ENCODE results near the gene CCDC136.

The CCDC136 gene

DNA sequence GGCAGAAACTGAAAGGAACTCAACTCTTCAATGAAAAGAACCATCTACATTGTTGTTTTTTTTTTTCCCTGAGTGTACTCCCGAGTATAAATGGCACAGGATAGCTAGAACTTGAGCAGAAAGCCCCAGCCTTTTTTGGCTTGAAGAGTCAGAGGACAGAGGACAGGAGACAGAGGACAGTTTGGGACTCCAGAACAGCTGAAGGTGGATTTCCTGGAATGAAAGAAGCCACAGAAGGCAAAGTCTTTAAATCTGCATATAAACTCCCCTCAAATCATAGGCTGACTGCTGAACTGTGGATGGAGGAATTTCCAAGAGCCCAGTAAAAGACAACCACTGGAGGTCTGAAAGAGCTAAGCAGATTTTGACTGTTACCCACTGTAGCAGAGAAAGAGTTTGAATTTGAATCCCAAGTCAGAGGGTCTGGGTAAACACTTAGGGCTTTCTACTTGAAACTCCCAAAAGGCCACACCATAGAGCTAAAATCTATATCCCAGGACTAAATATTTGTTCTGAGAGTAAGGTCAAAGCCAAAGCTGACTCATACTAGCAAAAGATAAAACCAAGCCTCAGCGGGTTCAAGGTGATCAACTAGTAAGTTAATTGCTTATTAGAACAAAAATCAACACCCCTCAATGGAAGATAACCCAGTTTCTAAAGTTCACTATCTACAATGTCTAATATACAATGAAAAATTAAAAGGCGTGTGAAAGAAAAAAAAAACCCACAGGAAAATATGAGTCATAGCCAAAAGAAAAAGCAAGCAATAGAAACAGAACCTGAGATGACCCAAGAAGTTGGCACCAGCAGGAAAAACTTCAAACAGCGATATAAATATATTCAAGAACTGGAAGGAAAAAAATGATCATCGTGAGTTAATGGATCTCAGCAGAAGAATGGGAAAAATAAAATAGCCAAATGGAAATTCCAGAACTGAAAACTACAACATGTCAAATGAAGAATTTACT, 14.3 kb upstream of the CCDC136 start:
- no peak for FAIRE-seq

DNA sequence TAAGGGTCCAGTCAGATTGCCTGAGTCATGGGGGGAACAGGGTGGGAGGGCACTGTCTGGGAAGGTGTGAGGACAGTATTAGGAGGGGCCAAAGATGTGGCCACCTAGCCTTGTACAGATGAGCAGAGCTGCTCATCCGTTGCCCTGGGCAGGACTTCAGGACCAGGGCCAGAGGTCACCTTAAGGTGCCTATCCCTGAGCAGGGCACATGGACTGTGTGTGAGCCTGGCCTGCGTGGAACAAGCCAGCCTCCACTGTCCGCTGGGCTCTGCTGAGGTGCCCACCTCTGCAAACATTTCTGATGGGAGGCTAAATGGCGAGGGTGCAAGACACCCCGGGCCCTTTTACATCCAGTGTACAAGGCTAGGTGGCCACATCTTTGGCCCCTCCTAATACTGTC, 12.8 kb upstream of the CCDC136 start:
- FAIRE-seq, result no peak

DNA sequence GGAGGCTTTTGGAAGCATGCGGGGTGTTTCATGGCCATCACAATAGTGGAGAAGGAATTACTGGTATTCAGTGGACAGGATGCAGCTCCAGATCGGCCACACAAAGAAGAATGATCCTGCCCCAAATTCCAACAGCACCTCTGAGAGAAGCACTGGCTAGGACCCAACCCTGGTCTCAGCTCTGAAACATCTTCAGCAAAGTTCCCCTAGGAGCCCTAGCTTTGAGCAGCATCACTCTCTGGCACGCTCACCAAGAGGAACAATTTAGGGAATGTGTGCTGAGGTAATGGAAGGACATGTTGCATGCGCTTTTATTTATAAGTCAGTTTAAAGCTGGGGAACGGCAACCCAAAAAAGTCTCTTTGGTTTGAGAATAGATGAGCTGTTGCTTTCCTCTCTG, 10.6 kb upstream of the CCDC136 start:
- no peak for FAIRE-seq

DNA sequence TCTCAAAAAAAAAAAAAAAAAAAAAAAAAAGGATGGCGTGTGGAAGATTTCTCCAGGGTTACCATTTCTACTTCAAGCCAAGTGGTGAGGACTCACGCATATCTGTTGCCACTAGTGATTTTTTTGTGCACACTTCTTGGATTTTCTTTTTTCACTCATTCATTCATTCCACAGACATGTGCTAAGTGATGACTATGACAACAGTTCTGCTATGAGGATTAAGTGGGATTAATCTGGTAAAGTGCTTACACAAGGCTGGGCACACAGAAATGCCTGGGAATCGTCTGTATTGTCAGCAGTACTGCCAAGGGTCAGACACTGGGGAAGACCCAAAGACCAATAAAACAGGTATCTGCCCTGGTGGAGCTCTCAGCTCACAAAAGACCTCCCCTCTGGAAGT, 9.9 kb upstream of the CCDC136 start:
- FAIRE-seq, result no peak

DNA sequence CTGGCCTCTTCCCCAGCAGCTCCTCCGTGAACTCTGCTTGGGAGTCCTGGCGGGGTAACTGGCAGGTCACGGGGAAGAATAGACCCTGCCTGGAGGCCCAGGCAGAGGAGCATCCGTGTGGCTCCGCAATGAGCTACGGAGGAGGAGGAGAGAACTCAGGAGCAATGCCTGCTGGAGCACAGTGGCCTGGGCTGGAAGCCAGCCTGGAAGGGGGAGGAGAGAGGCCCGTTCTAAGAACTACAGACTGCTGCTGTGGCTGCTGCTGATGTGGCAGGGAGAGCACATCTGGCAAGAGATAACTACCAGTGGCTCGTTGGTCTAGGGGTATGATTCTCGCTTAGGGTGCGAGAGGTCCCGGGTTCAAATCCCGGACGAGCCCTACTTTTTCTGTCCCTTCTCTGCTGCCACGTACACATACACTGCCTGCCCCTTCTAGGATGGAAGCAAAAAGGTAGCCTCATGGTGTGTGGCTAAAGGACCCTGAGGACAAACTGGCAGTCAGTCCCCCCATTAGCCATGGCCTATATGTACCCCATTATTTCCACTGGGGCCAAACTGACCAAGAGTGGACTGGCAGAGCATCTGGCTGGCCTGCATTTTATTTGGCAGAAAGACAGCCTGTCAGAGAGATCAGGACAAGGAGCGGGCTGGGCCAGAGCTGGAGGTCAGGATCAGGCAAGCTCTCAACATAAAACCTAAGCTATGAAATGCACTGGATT, 8.5 kb upstream of the CCDC136 start:
- FAIRE-seq, result no peak

DNA sequence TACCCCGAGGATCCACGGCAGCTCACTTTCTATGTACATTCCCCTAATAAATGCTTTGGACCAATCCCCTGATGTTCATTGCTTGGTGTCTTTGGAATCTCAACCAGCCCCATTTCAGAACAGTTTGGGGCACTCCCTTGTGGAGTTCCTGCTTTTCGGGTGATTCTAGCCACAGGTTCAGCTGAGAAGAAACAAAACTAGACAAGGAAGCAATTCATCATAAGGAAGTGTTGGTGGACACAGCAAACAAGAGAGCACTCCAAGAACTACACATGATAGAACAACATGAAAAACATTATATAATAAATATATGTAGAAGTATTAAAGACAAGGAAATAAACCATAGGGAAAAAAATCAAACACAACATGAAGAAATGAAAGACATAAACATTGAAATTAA, 6.0 kb upstream of the CCDC136 start:
- no peak for FAIRE-seq

DNA sequence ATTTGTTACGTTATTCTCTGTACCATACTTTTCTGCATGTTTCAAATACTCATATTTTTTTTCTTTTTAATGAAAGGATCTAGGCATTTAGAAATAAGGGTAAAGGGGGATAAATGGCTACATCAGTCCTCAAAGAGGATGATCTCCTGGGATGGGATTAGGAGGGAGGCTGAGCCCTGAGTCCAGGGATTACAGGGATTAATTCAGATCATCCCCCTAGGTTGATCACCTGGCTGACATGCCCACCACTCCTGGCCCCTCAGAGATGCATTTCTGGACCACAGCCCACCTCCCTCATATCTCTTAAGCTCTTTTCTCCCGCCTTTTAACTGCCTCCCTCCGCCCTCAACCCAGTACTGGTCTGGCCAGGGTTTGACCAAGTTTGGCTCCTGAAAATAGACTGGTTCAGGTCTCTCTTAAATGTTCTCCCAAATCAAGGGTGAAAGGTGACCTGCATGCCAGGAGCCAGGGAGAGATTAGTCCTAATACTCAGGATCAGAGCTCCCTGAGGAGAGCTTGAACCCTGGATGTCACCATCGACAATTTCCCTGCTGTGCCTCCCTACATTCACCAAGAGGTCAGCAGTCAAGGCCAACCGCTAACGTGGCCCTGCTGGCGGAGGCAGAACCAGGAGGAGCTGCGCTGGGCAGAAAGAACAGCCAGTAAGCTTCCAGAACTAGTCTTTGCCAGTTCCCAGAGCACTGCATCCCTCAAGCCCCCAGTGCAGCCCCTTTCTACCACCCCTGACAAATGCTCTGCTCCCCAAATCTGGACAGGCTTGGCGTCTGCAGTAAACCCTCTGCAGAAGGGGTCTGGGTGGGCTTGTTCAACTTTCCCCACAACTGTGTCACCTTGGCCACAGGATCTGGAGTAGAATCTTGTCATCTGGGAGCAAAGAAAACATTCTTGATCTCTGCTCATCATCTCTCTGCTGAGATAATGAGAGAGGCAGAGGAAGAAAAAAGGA, 3.0 kb upstream of the CCDC136 start:
- FAIRE-seq, result no peak

DNA sequence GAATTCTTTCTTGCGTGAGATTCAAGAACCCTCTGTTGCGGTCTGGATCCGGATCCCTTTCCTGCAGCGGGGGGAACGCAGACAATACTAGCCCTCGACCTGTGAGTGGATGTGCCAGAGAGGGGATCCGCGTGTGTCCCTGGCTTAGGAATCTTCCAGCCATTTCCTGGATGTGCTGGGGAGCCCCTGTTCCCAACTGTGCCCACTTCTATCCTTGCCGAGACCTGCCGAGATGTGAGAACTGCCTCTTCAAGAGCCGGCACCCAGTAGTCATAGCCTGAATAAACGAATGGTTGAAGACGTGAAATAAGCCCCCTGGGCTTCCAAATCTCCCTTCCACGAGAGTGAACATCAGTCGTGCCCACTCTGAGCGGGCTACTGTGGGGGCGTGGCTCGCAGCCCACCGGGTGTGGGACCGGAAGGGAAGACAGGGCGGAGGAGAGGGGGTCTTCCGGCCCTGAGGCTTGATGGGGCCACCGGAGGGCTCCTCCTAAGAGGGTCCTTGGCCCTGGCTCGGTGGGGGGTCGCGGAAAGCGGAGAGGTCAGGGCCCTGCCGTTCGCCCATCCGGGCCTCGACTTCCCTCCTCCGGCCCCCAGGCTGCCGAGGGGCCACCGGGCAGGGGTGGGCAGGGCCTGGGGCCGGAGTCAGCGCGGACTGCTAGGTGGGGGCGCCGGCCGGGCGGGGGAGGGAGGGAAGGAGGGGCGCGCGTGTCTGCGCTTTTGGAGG, 1.3 kb upstream of the CCDC136 start:
- no peak for FAIRE-seq

DNA sequence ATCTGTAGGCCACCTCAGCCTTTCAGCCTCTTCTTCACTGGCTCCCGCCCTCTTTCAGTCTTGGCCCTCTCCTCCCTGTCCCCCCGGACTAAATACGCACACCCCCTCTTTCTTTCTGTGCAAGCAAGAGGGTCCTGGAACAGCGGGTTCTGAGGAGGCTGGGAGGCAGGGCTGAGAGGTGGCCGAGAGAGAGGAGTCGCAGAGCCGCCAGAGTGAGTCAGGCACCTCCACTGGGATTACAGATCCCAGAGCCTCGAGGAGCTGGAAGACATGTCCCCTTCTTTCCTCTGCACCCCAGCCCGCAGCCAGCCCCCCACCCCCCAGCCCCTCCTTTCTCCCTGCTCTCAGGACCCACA, 182 bp downstream of the CCDC136 start:
- FAIRE-seq, result no peak

DNA sequence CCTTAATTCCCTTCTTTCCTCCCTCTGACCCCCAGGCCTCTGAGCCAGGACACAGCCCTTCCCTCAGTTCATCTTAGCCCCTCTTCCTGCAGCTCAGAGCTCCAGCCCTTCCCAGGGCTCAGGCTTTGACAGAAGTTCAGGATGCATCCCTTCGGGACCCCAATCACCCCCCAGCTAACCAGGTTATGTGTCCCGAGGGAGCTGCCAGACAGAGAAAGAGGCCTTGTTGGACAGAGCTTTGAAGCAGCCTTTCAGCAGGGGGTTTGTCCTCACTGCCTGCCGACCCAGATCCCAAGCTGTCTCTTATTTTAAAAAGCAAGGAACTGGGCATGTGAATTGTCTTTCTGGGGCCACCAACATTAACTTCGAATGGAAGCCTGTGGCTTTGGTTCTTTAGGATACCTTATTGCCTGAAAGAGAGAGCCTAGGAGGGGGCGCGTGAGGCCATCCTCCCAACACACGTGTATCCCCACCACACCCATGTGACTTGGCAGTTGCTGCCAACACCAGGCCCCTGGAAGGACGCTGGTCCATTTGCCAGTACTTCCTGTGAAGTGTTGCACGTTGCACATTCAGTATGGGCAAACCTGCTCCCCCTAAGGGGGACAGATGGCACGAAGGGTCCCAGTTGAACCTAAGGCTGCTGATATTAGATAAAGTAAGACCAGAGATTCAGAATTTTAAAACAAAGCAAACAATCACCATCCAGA, 858 bp downstream of the CCDC136 start:
- no peak for FAIRE-seq

DNA sequence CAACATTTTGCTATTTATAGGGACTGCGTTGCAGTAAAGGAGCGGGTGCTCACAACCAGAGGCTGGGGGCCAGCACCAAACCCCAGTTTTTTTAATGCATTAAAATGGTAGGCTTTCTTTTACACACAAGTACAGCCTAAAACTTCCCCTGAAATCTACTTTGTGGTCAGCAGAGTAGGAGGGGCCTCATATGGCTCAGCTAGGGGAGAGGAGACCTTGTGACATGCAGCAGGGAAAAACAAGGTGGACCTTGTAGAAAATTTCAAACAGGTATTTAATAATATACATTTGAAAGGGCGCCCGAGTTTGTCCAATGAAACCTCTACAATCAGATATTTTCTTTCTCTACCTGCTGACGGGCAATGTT, 1.4 kb downstream of the CCDC136 start:
- FAIRE-seq, result no peak

DNA sequence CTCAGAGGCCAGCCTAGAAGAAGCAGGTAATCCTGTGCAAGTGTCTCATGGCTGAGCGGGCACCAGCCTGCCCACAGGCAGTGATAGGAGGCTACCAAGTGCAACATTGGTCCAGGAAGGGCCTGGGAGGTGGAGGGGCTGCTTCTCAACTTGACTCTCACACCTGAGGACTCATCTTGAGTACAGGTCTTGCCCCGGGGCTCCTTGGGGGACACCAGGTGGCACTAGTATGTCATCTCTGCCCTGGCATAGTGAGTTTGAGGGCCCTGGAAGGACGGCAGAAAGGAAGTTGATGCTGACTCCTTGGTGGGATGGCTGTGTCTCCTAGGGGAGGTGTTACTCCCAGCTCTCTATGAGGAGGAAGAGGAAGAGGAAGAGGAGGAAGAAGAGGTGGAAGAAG, 2.3 kb downstream of the CCDC136 start:
- FAIRE-seq, result no peak

DNA sequence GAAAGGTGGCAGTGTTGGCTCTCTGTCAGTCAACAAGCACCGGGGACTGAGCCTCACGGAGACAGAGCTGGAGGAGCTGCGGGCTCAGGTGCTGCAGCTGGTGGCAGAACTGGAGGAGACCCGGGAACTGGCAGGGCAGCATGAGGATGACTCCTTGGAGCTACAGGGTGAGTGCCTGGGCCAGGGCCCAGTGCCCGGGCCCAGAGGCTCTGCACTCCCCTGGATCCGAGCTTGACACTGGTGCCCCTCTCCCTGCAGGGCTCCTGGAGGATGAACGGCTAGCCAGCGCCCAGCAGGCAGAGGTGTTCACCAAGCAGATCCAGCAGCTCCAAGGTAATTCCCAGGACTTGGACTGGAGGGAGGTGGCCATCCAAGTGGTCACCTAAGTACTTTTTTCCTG, 2.7 kb downstream of the CCDC136 start:
- no peak for FAIRE-seq

DNA sequence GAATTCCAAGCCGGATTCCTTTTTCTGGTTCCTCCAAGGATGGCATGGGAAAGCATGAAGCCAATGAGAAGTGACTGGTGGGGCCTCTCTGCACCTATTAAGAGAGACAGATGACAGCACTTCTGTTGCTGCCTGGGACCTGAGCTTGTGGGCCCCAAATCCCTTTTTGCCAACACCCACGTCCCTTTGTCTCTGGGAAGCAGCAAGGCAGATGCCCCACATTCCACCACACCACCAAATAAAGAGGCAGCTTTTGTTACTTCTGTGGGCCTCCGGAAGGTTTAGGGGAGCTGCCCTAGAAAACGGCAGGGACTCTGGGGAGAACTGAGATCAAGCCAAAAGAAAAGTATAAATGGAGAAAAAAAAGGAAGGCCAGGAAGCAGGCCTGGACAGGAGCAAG, 3.4 kb downstream of the CCDC136 start:
- FAIRE-seq, result no peak

DNA sequence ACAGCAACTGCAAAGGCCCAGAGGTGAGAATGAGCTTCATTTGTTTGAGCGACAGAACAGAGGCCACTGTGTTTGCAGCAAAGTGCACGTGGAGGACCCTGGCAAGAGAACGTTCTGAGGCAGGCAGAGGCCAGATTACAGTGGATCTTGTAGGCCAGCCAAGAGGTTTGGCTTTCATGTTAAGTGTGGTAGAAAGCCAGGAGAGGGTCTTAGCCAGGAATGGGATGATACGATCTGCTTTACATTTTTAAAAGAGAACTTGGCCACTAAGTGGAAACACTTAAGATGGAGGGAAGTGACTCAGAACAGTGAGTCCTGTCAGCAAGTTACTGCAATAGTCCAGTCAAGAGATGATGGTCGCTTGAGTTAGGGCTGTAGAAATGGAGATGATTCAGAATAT, 4.6 kb downstream of the CCDC136 start:
- FAIRE-seq, result no peak

DNA sequence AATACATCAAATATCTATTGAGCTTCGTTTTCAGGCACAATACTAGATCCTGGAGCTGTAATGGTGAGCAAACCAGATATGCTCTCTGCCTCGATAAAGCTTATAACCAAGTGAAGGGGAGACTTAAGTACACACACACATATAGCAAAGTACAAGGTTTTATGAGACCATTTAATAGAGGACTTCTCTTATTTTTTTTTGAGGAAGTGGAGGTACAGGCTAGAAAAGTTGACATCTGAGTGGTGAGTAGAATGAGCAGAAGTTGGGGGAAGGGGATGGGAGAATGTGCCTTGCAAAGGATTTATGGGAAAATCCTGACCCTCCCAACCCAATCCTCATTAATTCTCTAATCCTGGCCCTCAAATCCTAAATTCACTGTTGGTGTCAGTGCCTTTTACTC, 7.7 kb downstream of the CCDC136 start:
- no peak for FAIRE-seq

DNA sequence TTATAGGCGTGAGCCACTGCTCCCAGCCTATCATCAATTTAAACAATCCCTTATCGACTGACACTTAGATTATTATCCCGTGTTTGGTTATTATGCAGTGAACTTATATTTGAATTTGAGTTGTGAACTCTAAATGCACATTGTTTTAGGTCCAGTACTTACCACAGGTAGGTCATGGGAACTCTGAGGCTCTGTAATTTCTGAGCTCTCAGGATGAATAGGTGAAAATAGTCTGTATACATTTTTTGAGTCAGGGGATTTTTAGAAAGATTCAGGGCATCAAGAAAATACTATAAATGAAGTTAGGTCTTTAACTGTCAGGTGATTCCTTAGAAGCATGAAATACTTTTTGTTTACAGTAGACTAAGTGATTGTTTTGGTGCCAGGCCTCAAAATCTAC, 8.8 kb downstream of the CCDC136 start:
- no peak for FAIRE-seq

DNA sequence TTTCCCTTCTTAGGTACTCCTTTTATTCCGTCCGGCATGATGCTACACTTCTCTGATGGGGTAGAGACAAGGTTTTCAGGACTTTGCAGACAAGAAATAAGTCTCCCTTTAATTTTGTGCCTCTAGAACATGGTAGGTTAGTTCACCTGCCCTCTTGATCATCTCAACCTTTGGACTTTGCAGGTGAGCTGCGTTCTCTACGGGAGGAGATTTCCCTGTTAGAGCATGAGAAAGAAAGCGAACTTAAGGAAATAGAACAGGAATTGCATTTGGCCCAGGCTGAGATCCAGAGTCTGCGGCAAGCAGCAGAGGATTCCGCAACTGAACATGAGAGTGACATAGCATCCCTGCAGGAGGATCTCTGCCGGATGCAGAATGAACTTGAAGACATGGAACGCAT, 9.2 kb downstream of the CCDC136 start:
- no peak for FAIRE-seq

DNA sequence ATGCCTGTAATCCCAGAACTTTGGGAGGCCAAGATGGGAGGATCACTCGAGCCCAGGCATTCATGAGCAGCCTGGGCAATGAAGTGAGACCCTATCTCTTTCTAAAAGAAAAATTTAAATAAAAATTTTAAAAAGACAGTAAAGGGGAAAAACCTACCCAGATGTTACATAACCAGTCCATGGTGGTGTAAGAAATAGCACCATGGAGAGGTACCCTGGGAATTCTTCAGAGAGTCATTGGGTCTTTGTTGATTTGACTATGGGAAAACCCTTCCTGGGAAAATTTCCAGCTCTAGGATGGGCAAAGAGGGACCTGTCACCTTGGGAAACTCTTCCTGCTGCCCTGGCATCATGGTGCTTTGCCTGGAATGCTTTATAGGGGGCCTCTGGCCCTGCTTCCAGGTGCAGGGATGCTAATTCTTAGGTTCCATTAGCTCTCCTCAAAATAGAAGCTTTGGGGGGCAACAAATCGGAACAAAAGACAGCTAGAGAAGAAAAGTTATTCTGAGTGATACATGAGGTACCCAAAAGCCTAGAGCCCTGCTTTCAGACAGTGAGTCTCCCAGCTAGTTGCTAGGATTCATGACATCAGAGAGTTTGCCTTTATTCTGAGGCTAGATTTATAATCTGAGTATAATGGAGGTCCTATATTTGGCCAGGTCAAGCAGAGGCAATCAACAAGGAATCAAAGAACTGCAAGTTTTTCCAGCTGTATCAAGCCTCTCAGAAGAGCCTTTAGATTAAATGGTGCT, 10.1 kb downstream of the CCDC136 start:
- FAIRE-seq, result no peak

DNA sequence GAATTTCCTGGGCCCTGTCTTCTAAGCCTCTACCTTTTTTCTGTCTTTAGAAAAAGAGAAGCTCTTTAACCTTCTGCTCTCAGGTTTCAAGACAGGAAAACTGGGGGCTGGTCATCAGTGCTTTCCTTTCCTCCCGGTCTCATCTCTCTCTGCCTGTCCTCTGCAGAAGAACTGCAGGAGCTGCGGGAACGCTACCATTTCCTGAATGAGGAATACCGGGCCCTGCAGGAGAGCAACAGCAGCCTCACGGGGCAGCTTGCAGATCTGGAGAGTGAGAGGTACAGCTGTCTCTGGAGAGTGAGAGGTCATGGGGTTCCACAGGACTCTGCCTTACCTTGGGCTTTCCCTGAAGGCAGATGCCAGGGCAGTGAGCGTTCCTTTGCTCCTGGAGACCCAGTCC, 12.7 kb downstream of the CCDC136 start:
- FAIRE-seq, result no peak

DNA sequence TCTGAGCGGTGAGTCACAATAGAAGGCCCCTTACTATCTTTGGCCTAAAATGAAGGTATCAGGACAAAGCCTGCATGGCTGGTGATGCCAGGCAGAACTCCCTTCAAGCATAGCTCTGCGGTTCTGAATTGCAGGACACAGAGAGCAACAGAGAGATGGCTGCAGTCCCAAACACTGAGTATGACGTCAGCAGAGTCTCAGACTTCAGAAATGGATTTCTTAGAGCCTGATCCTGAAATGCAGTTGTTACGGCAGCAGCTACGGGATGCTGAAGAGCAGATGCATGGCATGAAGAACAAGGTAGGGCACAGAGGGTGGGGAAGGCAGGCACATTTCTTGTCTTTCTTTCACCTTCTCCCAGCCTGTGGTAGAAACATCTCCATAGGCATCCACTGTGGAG, 13.5 kb downstream of the CCDC136 start:
- no peak for FAIRE-seq
